ENCODE results near the gene MRTFB.

- TF ChIP-seq ZNF8 (CRISPR knock-in tag; IDR thresholded peaks at IDR 0.05): no peak
- TF ChIP-seq ZFP30 (CRISPR knock-in tag; IDR thresholded peaks at IDR 0.05): no peak
- no peak for TF ChIP-seq ISL1 (CRISPR knock-in tag; IDR thresholded peaks at IDR 0.05)
- no peak for TF ChIP-seq CSDC2 (CRISPR knock-in tag; IDR thresholded peaks at IDR 0.05)
- TF ChIP-seq, protein P1, sequence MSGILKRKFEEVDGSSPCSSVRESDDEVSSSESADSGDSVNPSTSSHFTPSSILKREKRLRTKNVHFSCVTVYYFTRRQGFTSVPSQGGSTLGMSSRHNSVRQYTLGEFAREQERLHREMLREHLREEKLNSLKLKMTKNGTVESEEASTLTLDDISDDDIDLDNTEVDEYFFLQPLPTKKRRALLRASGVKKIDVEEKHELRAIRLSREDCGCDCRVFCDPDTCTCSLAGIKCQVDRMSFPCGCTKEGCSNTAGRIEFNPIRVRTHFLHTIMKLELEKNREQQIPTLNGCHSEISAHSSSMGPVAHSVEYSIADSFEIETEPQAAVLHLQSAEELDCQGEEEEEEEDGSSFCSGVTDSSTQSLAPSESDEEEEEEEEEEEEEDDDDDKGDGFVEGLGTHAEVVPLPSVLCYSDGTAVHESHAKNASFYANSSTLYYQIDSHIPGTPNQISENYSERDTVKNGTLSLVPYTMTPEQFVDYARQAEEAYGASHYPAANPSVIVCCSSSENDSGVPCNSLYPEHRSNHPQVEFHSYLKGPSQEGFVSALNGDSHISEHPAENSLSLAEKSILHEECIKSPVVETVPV (CRISPR knock-in tag; IDR thresholded peaks at IDR 0.05): no peak
- no peak for TF ChIP-seq ZC3H10 (CRISPR knock-in tag; IDR thresholded peaks at IDR 0.05)
- no peak for TF ChIP-seq ARNTL (CRISPR knock-in tag; IDR thresholded peaks at IDR 0.05; ENCODE audit: borderline replicate concordance, low read depth)
- TF ChIP-seq PPARA (CRISPR knock-in tag; IDR thresholded peaks at IDR 0.05; ENCODE audit: borderline replicate concordance): no peak
- TF ChIP-seq PATZ1 (CRISPR knock-in tag; IDR thresholded peaks at IDR 0.05; ENCODE audit: borderline replicate concordance): no peak
- TF ChIP-seq, protein P2, sequence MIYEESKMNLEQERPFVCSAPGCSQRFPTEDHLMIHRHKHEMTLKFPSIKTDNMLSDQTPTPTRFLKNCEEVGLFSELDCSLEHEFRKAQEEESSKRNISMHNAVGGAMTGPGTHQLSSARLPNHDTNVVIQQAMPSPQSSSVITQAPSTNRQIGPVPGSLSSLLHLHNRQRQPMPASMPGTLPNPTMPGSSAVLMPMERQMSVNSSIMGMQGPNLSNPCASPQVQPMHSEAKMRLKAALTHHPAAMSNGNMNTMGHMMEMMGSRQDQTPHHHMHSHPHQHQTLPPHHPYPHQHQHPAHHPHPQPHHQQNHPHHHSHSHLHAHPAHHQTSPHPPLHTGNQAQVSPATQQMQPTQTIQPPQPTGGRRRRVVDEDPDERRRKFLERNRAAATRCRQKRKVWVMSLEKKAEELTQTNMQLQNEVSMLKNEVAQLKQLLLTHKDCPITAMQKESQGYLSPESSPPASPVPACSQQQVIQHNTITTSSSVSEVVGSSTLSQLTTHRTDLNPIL (CRISPR knock-in tag; IDR thresholded peaks at IDR 0.05; ENCODE audit: low read depth): no peak
- TF ChIP-seq RARB (CRISPR knock-in tag; IDR thresholded peaks at IDR 0.05): no peak
- no peak for TF ChIP-seq SNAI2 (CRISPR knock-in tag; IDR thresholded peaks at IDR 0.05)
- TF ChIP-seq ZNF70 (CRISPR knock-in tag; IDR thresholded peaks at IDR 0.05): no peak
- TF ChIP-seq ESRRG (CRISPR knock-in tag; IDR thresholded peaks at IDR 0.05): no peak
Observed at GRCh38 chr16:14239791-14240190, 168.7 kb downstream of the MRTFB start.
